Ovary (tissue), 9 donors: Measurements from ENCODE around the gene CNTNAP5. TPM values are rescaled to one million over a fixed set of nuclear protein-coding genes. Genes with fewer than 3 reads are reported as not detected.

Experiments
- DNase-seq, 5 donors: peaks; one replicate each; pipeline ENCODE4 v3.0.0-alpha.2; 2019 to 2020
- H3K27ac ChIP-seq, 2 donors: fragments of 200-600 bp; one replicate each; pipeline versions ENCODE4 v1.5.1 to v1.8.0; 2019 to 2022
- H3K27me3 ChIP-seq: fragments of 200-600 bp; one replicate; pipeline ENCODE4 v1.8.0; 2022
- H3K36me3 ChIP-seq: fragments of 200-600 bp; sonication (generic); one replicate; pipeline ENCODE4 v1.5.1; 2019
- H3K4me1 ChIP-seq: one replicate; pipeline ENCODE4 v1.8.1; 2013; ENCODE audit warnings: mild to moderate bottlenecking, moderate library complexity; ENCODE audit not compliant: insufficient read depth
- H3K4me3 ChIP-seq: fragments of 200-600 bp; sonication (generic); one replicate; pipeline ENCODE4 v1.5.1; 2017
- H3K9me3 ChIP-seq, 2 donors: fragments of 200-600 bp in 1 of 2; sonication (generic) in 1 of 2; one replicate each; pipeline versions ENCODE4 v1.5.1 to v1.8.1; 2013 to 2019; ENCODE audit warnings: mild to moderate bottlenecking in 1 of 2, moderate library complexity in 1 of 2
- CTCF ChIP-seq, 3 donors: fragments of 450-650 bp in 2 of 3; fragments of 200-600 bp in 1 of 3; IDR thresholded peaks; one replicate each; pipeline versions ENCODE4 v1.5.1 to v1.8.0; 2016 to 2022; ENCODE audit warnings: antibody characterized with exemption in 3 of 3, mild to moderate bottlenecking in 1 of 3
- EP300 ChIP-seq: sonication (generic); formaldehyde crosslinking; IDR thresholded peaks from one replicate; pipeline ENCODE4 v1.6.1; 2017; ENCODE audit warnings: antibody characterized with exemption
- POLR2A ChIP-seq: fragments of 450-650 bp; IDR thresholded peaks from one replicate; pipeline ENCODE4 v1.6.1; 2017; ENCODE audit warnings: antibody characterized with exemption, mild to moderate bottlenecking, moderate library complexity
- WGBS, 3 donors: extraction: QIAGEN DNeasy Blood & Tissue Kit in 1 of 3; methylation state at CpG; one replicate each; pipeline versions ENCODE4 v1.1.5 to v1.1.7; 2013 to 2017; 5-methylcytosine and 5-hydroxymethylcytosine counted together
- intact Hi-C, 4 donors: fragments of 100-400 bp; cut with DNase I; formaldehyde crosslinking; loops; one replicate each; pipeline versions ENCODE4 v1.11.0 to v1.15.1; 2022 to 2023
- polyA plus RNA-seq, 2 donors: library from polyadenylated mRNA; stranded (reverse); fragments of 200-250 nt in 1 of 2; fragments of 350-450 nt in 1 of 2; fragmentation: Illumina TruSeq in 1 of 2; extraction: RNeasy Lipid Tissue Mini Kit (QIAGEN cat#74804) in 1 of 2; gene quantifications; one replicate each; pipeline ENCODE4 v1.2.3, GENCODE V29; 2013 to 2014
- total RNA-seq, 7 donors: library from RNA; depleted of rRNA in 2 of 7; stranded (reverse); fragments of >200 nt in 2 of 7; fragmentation: NEBNext Ultra II Directional in 3 of 7; extraction: Animal tissue kit (Norgen Biotek cat#: 25700) in 3 of 7; gene quantifications; one replicate each; pipeline versions ENCODE4 v1.1.0 to v1.2.4, GENCODE V29; 2016 to 2023
- donor health status: DM: no; HTN: no; CAD: no; lungs with moderate emphysema.
- donor health status: DM: no; HTN: no; CAD: no.
- donor health status: Bipolar disorder and iron deficiency.
- donor health status: DM: yes; HTN: yes; CAD: no.
- donor health status: DM: no; HTN: no; CAD: no.
- donor health status: DM: yes; HTN: yes; CAD: no.

The CNTNAP5 gene
- total and polyA plus RNA-seq, 9 donors = not detected

GRCh38 chr2:124661558-124661957 lies 636.5 kb downstream of the CNTNAP5 start:
- H3K36me3 ChIP-seq = no peaks in the 10 kb centered on the region
- H3K27me3 ChIP-seq = no peaks in the 10 kb centered on the region
- TF ChIP-seq POLR2A (no peak), CTCF (IDR thresholded peaks at IDR 0.05) (no peak)
- no peak overlapping the region for H3K27ac ChIP-seq
- H3K4me1 ChIP-seq = no peaks in the 10 kb centered on the region
- H3K4me3 ChIP-seq = no peak overlapping the region
- no peaks in the 10 kb centered on the region for H3K9me3 ChIP-seq
- intact Hi-C loops = no loop called here
- no peak for DNase-seq

- Histone ChIP-seq H3K27ac (no peak overlapping the region), H3K9me3 (no peaks in the 10 kb centered on the region), H3K27me3 (no peaks in the 10 kb centered on the region), H3K4me3 (no peak overlapping the region), H3K36me3 (no peaks in the 10 kb centered on the region), H3K4me1 (no peaks in the 10 kb centered on the region)
- no peak for TF ChIP-seq CTCF (IDR thresholded peaks at IDR 0.05)
- TF ChIP-seq POLR2A = no peak
- TF ChIP-seq EP300 = no peak
- DNase-seq = no peak
- 89 to 93% (median 90%) methylated on average over 9 of the region's 9 CpGs for WGBS, 3 donors
- intact Hi-C loops = no loop called here
Observed at GRCh38 chr2:124662946-124663644, 638.0 kb downstream of the CNTNAP5 start.

- H3K4me1 ChIP-seq = no peaks in the 10 kb centered on the region
- H3K9me3 ChIP-seq = no peaks in the 10 kb centered on the region
- H3K27ac ChIP-seq = no peak overlapping the region
- H3K36me3 ChIP-seq = no peaks in the 10 kb centered on the region
- DNase-seq = no peak
- TF ChIP-seq CTCF (IDR thresholded peaks at IDR 0.05) (no peak), POLR2A (no peak), EP300 (no peak)
- H3K27me3 ChIP-seq = no peaks in the 10 kb centered on the region
- H3K4me3 ChIP-seq = no peak overlapping the region
- intact Hi-C loops = no loop called here
Observed at GRCh38 chr2:124663645-124663997, 638.5 kb downstream of the CNTNAP5 start.

- no peak for DNase-seq
- Histone ChIP-seq H3K4me1 (no peaks in the 10 kb centered on the region), H3K9me3 (no peaks in the 10 kb centered on the region), H3K27ac (no peak overlapping the region), H3K27me3 (no peaks in the 10 kb centered on the region), H3K4me3 (no peak overlapping the region), H3K36me3 (no peaks in the 10 kb centered on the region)
- intact Hi-C loops = no loop called here
- TF ChIP-seq CTCF (IDR thresholded peaks at IDR 0.05) (no peak), EP300 (no peak), POLR2A (no peak)
- 71 to 88% (median 72%) methylated on average over 5 of the region's 5 CpGs for WGBS, 3 donors
Observed at GRCh38 chr2:124664363-124664762, 639.3 kb downstream of the CNTNAP5 start.
